PC-3 (cell line): ENCODE results near the gene SEZ6L2.

ENCODE experiments used
- EZH2 ChIP-seq: fragments of 300-600 bp; sonication (generic); IDR thresholded peaks from one replicate; pipeline ENCODE4 v1.6.1; 2017; ENCODE audit warnings: antibody characterized with exemption, mild to moderate bottlenecking, low read length; ENCODE audit not compliant: unreplicated experiment
- TF ChIP-seq, protein P1 (sequence below): fragments of 300-600 bp; sonication (generic); conservative IDR thresholded peaks from 2 replicates; pipeline ENCODE4 v1.5.1; 2017; ENCODE audit warnings: antibody characterized with exemption, low read depth, mild to moderate bottlenecking, low read length

- TF ChIP-seq, protein P1, sequence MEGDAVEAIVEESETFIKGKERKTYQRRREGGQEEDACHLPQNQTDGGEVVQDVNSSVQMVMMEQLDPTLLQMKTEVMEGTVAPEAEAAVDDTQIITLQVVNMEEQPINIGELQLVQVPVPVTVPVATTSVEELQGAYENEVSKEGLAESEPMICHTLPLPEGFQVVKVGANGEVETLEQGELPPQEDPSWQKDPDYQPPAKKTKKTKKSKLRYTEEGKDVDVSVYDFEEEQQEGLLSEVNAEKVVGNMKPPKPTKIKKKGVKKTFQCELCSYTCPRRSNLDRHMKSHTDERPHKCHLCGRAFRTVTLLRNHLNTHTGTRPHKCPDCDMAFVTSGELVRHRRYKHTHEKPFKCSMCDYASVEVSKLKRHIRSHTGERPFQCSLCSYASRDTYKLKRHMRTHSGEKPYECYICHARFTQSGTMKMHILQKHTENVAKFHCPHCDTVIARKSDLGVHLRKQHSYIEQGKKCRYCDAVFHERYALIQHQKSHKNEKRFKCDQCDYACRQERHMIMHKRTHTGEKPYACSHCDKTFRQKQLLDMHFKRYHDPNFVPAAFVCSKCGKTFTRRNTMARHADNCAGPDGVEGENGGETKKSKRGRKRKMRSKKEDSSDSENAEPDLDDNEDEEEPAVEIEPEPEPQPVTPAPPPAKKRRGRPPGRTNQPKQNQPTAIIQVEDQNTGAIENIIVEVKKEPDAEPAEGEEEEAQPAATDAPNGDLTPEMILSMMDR: no peak
- no peak for TF ChIP-seq EZH2
Observed at GRCh38 chr16:29947897-29948296, 48.5 kb upstream of the SEZ6L2 start.
